CD4-positive, alpha-beta memory T cell (primary cell): ENCODE results near the gene NARS2. TPM values are rescaled to one million over a fixed set of nuclear protein-coding genes. Genes with fewer than 3 reads are reported as not detected.

Source experiments
- CTCF ChIA-PET: fragments of 350-600 bp; sonication (Branson Sonifier 250); formaldehyde crosslinking; loops from one replicate; lab custom pipeline; 2021; ENCODE audit warnings: inconsistent platforms; ENCODE audit not compliant: partially characterized antibody; lab: Charles Lee
- POLR2A ChIA-PET: fragments of 350-600 bp; sonication (Branson Sonifier 250); formaldehyde crosslinking; loops from one replicate; lab custom pipeline; 2021; ENCODE audit not compliant: partially characterized antibody; lab: Charles Lee
- DNase-seq, 5 donors: peaks; one replicate each; pipeline versions ENCODE4 v3.0.0 to v3.0.0-alpha.2; 2020 to 2022; ENCODE audit warnings: mixed read lengths in 1 of 5
- H3K27ac ChIP-seq: one replicate; pipeline ENCODE4 v1.7.0; 2013; ENCODE audit warnings: low read depth, low read length
- H3K27me3 ChIP-seq: 2 replicates; pipeline ENCODE4 v1.7.0; 2013; ENCODE audit warnings: mild to moderate bottlenecking, low read length, moderate library complexity; ENCODE audit not compliant: insufficient read depth
- H3K36me3 ChIP-seq: 2 replicates; pipeline ENCODE4 v1.7.0; 2013; ENCODE audit warnings: mild to moderate bottlenecking, low read length, moderate library complexity; ENCODE audit not compliant: insufficient read depth
- H3K4me1 ChIP-seq: 2 replicates; pipeline ENCODE4 v1.7.0; 2013; ENCODE audit warnings: mild to moderate bottlenecking, low read length, moderate library complexity; ENCODE audit not compliant: insufficient read depth
- H3K4me3 ChIP-seq, 2 donors: one replicate each; pipeline ENCODE4 v1.7.0; 2013; ENCODE audit warnings: low read length in 2 of 2, mild to moderate bottlenecking in 1 of 2
- H3K9me3 ChIP-seq, 2 donors: one replicate each; pipeline ENCODE4 v1.7.0; 2013; ENCODE audit warnings: low read length in 2 of 2, control low read depth in 1 of 2; ENCODE audit not compliant: control insufficient read depth in 1 of 2
- H3K27ac Mint-ChIP-seq, 7 donors: one replicate each; pipeline ENCODE4 v1.8.0; 2020 to 2021; ENCODE audit warnings: mixed read lengths in 7 of 7, mild to moderate bottlenecking in 6 of 7, inconsistent platforms in 3 of 7, moderate library complexity in 3 of 7
- H3K27me3 Mint-ChIP-seq, 2 donors: one replicate each; pipeline ENCODE4 v1.8.0; 2020 to 2021; ENCODE audit warnings: mixed read lengths in 2 of 2
- H3K36me3 Mint-ChIP-seq, 2 donors: one replicate each; pipeline ENCODE4 v1.8.0; 2020 to 2021; ENCODE audit warnings: mixed read lengths in 2 of 2, inconsistent platforms in 1 of 2, mild to moderate bottlenecking in 1 of 2
- H3K4me1 Mint-ChIP-seq, 4 donors: one replicate each; pipeline ENCODE4 v1.8.0; 2020 to 2021; ENCODE audit warnings: mixed read lengths in 4 of 4, mild to moderate bottlenecking in 1 of 4
- H3K4me3 Mint-ChIP-seq, 8 donors: one replicate each; pipeline ENCODE4 v1.8.0; 2020 to 2021; ENCODE audit warnings: mixed read lengths in 8 of 8, mild to moderate bottlenecking in 7 of 8, moderate library complexity in 6 of 8, inconsistent platforms in 3 of 8
- H3K9me3 Mint-ChIP-seq, 8 donors: one replicate each; pipeline ENCODE4 v1.8.0; 2020 to 2021; ENCODE audit warnings: mixed read lengths in 8 of 8, mild to moderate bottlenecking in 5 of 8, inconsistent platforms in 3 of 8, moderate library complexity in 1 of 8
- intact Hi-C: fragments of 100-400 bp; cut with micrococcal nuclease; formaldehyde crosslinking; loops from one replicate; pipeline ENCODE4 v1.15.1; 2023
- polyA plus RNA-seq, 2 donors: library from polyadenylated mRNA; unstranded; fragments of 300-500 nt; fragmentation: Illumina TruSeq; gene quantifications; one replicate each; pipeline ENCODE4 v1.2.3, GENCODE V29; 2021
- total RNA-seq, 2 experiments: library from RNA; stranded (reverse); gene quantifications; one replicate each; pipeline ENCODE4 v1.2.3, GENCODE V29; 2021

NARS2 gene
- total and polyA plus RNA-seq, 4 experiments from 2014 or later, result 14.3 to 18.4 (median 16.7) TPM

DNA sequence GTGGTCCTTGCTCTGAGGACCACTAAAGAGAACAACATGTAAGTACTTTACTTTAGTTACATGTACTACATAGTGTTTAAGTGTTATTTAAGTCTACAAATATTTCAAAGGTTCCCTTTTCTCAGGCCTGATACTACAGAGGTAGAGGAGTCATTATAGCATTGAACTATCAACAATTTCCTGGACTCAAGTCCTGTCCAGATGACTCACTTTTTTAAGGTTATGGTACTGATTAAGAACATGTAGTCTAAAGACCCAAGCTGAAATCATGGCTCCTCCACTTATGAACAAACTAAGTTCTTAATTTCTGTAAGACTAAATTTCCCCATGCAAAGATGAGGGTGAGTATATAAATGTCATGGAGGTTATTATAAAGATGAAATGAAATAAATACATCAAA is 74.7 kb downstream of the NARS2 start:
- no peaks in the 10 kb centered on the region for H3K9me3 ChIP-seq
- no peaks in the 10 kb centered on the region for H3K27me3 Mint-ChIP-seq
- H3K4me3 Mint-ChIP-seq, result no peak overlapping the region
- H3K4me1 Mint-ChIP-seq, result peaks cover 0 to 5% (median 4%) of the 10 kb centered on the region in 4 donors
- intact Hi-C loops, result no loop called here
- no peak overlapping the region for H3K4me3 ChIP-seq
- no peak overlapping the region for H3K27ac ChIP-seq
- no peak for DNase-seq
- POLR2A ChIA-PET, result no interaction called here
- H3K36me3 ChIP-seq, result no peaks in the 10 kb centered on the region
- H3K36me3 Mint-ChIP-seq, result peaks cover 2 to 3% of the 10 kb centered on the region in 2 donors
- H3K4me1 ChIP-seq, result no peaks in the 10 kb centered on the region
- H3K27me3 ChIP-seq, result no peaks in the 10 kb centered on the region
- no peaks in the 10 kb centered on the region for H3K9me3 Mint-ChIP-seq
- CTCF ChIA-PET, result no interaction called here
- no peak overlapping the region for H3K27ac Mint-ChIP-seq

DNA sequence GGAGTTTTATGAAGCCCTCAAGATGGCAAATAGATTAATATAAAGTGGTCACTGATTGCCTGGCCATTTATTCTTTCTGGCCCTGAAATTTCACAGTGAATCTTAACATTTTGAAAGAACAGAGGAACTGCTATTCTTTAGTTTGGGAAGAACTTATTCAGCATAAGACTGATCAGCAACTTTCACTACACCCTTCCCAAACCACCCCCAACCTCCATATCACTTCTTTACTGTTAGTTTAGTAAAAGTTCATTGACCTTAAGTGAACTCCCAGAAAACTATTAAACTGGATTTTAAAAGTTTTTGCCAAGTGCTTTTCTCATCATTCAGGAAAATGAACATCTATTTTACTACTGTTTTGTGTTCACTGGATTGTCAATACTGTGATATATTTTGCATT is 77.4 kb downstream of the NARS2 start:
- ChIA-PET CTCF (interaction anchor here (0.9 kb wide), 1 partner anchor 18 kb away, joined by 3 read pairs; no protein-coding TSS in a partner anchor), POLR2A (no interaction called here)
- H3K9me3 ChIP-seq, result no peaks in the 10 kb centered on the region

GRCh38 chr11:78493413-78493975 is 81.2 kb downstream of the NARS2 start:
- DNase-seq, result no peak
- no peak overlapping the region for H3K27ac ChIP-seq
- H3K4me1 Mint-ChIP-seq, result peaks cover 0 to 3% (median 2%) of the 10 kb centered on the region in 4 donors
- H3K4me3 Mint-ChIP-seq, result no peak overlapping the region
- CTCF ChIA-PET, result interaction anchor here (1.8 kb wide), 1 partner anchor 71 kb away, joined by 4 read pairs; no protein-coding TSS in a partner anchor
- no peaks in the 10 kb centered on the region for H3K27me3 Mint-ChIP-seq
- no peaks in the 10 kb centered on the region for H3K9me3 ChIP-seq
- H3K36me3 Mint-ChIP-seq, result peaks cover 11 to 13% of the 10 kb centered on the region in 2 donors
- H3K27ac Mint-ChIP-seq, result no peak overlapping the region
- H3K4me1 ChIP-seq, result no peaks in the 10 kb centered on the region
- H3K27me3 ChIP-seq, result no peaks in the 10 kb centered on the region
- intact Hi-C loops, result no loop called here
- POLR2A ChIA-PET, result no interaction called here
- no peaks in the 10 kb centered on the region for H3K9me3 Mint-ChIP-seq
- H3K36me3 ChIP-seq, result no peaks in the 10 kb centered on the region
- no peak overlapping the region for H3K4me3 ChIP-seq

More for the DNA sequence above, 77.4 kb downstream of the NARS2 start:
- Histone ChIP-seq H3K4me1 (no peaks in the 10 kb centered on the region), H3K27me3 (no peaks in the 10 kb centered on the region), H3K27ac (no peak overlapping the region), H3K4me3 (no peak overlapping the region), H3K36me3 (no peaks in the 10 kb centered on the region)
- no peak overlapping the region for H3K4me3 Mint-ChIP-seq
- H3K9me3 Mint-ChIP-seq, result no peaks in the 10 kb centered on the region
- H3K27ac Mint-ChIP-seq, result no peak overlapping the region
- peaks cover 0 to 5% (median 4%) of the 10 kb centered on the region in 4 donors for H3K4me1 Mint-ChIP-seq
- intact Hi-C loops, result no loop called here
- DNase-seq, result no peak
- H3K36me3 Mint-ChIP-seq, result peaks cover 0 to 3% of the 10 kb centered on the region in 2 donors
- no peaks in the 10 kb centered on the region for H3K27me3 Mint-ChIP-seq

GRCh38 chr11:78492973-78493372 is 81.7 kb downstream of the NARS2 start:
- H3K4me1 ChIP-seq, result no peaks in the 10 kb centered on the region
- no peaks in the 10 kb centered on the region for H3K9me3 ChIP-seq
- H3K9me3 Mint-ChIP-seq, result no peaks in the 10 kb centered on the region
- H3K36me3 Mint-ChIP-seq, result peaks cover 11 to 17% of the 10 kb centered on the region in 2 donors
- H3K36me3 ChIP-seq, result no peaks in the 10 kb centered on the region
- intact Hi-C loops, result no loop called here
- no peak overlapping the region for H3K27ac ChIP-seq
- H3K27me3 ChIP-seq, result no peaks in the 10 kb centered on the region
- H3K4me1 Mint-ChIP-seq, result peaks cover 0 to 2% (median under 1%) of the 10 kb centered on the region in 4 donors
- ChIA-PET POLR2A (no interaction called here), CTCF (interaction anchor here (1.8 kb wide), 1 partner anchor 72 kb away, joined by 4 read pairs; no protein-coding TSS in a partner anchor)
- H3K27ac Mint-ChIP-seq, result no peak overlapping the region
- no peaks in the 10 kb centered on the region for H3K27me3 Mint-ChIP-seq
- H3K4me3 ChIP-seq, result no peak overlapping the region
- H3K4me3 Mint-ChIP-seq, result no peak overlapping the region
- DNase-seq, result no peak

DNA sequence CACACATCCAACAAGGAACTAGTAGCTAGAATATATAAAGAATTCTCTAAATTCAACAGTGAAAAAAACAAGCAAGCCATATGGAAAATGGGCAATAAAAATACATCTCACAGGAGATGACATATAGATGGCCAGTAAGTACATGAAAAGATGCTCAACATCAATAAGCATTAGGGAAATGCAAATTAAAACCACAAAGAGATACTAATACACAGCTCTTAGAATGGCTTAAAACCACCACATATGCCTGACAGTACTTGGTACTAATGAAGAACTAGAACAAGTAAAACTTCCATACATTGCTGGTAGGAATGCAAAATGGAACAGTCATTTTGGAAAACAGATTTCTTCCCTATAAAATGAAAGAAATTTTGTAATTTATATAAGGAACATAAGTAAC is 85.5 kb downstream of the NARS2 start:
- Mint-ChIP-seq H3K36me3 (peaks cover 34 to 35% of the 10 kb centered on the region in 2 donors), H3K27me3 (no peaks in the 10 kb centered on the region), H3K27ac (peak overlapping the region in 1 of 7 donors; percentile 49), H3K4me1 (peaks cover 0 to 1% (median 0%) of the 10 kb centered on the region in 4 donors), H3K4me3 (no peak overlapping the region), H3K9me3 (peaks cover 0 to 4% (median 0%) of the 10 kb centered on the region in 8 donors)
- H3K27ac ChIP-seq, result no peak overlapping the region
- H3K36me3 ChIP-seq, result peaks cover 5% of the 10 kb centered on the region
- H3K4me3 ChIP-seq, result no peak overlapping the region
- DNase-seq, result no peak
- no peaks in the 10 kb centered on the region for H3K27me3 ChIP-seq
- H3K4me1 ChIP-seq, result no peaks in the 10 kb centered on the region
- intact Hi-C loops, result no loop called here
- ChIA-PET POLR2A (no interaction called here), CTCF (interaction anchor here (0.9 kb wide), 1 partner anchor 9 kb away, joined by 3 read pairs; no protein-coding TSS in a partner anchor)
- no peaks in the 10 kb centered on the region for H3K9me3 ChIP-seq

DNA sequence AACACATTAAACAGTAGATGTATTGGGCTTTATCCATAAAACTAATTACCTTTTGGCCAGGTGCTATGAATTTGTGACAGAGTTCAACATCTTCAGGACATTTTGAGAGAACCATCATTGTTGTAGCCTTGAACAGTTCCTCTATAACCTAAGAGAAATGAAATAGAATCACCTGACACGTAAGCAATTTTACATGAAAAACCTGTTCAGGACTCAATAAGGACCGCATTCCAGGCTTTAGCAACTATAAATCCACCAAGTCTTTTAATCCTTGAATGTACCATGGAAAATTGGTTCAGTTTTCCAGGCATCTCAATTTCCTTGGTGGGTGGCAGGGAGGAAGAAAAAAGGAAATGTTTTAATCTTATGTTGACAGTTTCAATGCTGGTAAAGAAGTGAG is 96.1 kb downstream of the NARS2 start:
- H3K4me1 ChIP-seq, result no peaks in the 10 kb centered on the region
- no peaks in the 10 kb centered on the region for H3K27me3 ChIP-seq
- H3K27ac ChIP-seq, result no peak overlapping the region
- no peak overlapping the region for H3K27ac Mint-ChIP-seq
- no peaks in the 10 kb centered on the region for H3K9me3 Mint-ChIP-seq
- H3K4me3 ChIP-seq, result no peak overlapping the region
- H3K27me3 Mint-ChIP-seq, result no peaks in the 10 kb centered on the region
- CTCF ChIA-PET, result no interaction called here
- intact Hi-C loops, result no loop called here
- H3K4me1 Mint-ChIP-seq, result no peaks in the 10 kb centered on the region
- H3K9me3 ChIP-seq, result no peaks in the 10 kb centered on the region
- no peak overlapping the region for H3K4me3 Mint-ChIP-seq
- peaks cover 5% of the 10 kb centered on the region for H3K36me3 ChIP-seq
- no peak for DNase-seq
- POLR2A ChIA-PET, result no interaction called here
- peaks cover 27 to 48% of the 10 kb centered on the region in 2 donors for H3K36me3 Mint-ChIP-seq

DNA sequence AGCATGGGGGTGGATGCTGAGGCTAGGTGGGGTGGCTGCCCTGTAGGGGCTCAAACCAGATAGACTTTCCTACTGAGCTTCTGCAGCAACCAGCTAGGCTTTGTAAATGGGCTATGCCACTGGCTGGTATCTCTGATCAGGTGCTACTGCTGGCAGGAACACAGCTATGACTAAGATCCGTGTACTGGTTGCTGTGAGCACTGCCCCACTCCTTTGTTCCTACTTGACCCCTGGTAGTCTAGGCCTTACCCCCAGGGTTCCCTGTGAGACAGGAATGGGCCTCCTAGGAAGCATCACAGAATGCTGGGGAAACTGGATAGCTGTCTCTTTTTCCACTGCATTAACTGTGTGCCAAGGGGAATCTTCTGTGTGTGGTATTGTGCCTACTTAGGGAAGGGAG is 98.6 kb downstream of the NARS2 start:
- no peak for DNase-seq
- peaks cover 23 to 53% of the 10 kb centered on the region in 2 donors for H3K36me3 Mint-ChIP-seq
- H3K27ac ChIP-seq, result no peak overlapping the region
- no peaks in the 10 kb centered on the region for H3K9me3 ChIP-seq
- H3K4me3 ChIP-seq, result no peak overlapping the region
- H3K4me3 Mint-ChIP-seq, result no peak overlapping the region
- H3K4me1 Mint-ChIP-seq, result no peaks in the 10 kb centered on the region
- intact Hi-C loops, result no loop called here
- ChIA-PET POLR2A (interaction anchor here (1.6 kb wide), 1 partner anchor 58 kb away, joined by 3 read pairs; no protein-coding TSS in a partner anchor), CTCF (no interaction called here)
- no peaks in the 10 kb centered on the region for H3K4me1 ChIP-seq
- H3K36me3 ChIP-seq, result peaks cover 5% of the 10 kb centered on the region
- H3K27ac Mint-ChIP-seq, result no peak overlapping the region
- H3K27me3 Mint-ChIP-seq, result no peaks in the 10 kb centered on the region
- peaks cover 0 to 4% (median 0%) of the 10 kb centered on the region in 8 donors for H3K9me3 Mint-ChIP-seq
- no peaks in the 10 kb centered on the region for H3K27me3 ChIP-seq
